Smooth muscle cell of the umbilical artery (primary cell): ENCODE data around the gene STT3A. TPM values are rescaled to one million over a fixed set of nuclear protein-coding genes. Genes with fewer than 3 reads are reported as not detected.

Experiments used
- total RNA-seq: library from RNA; depleted of rRNA; stranded (reverse); fragments of >200 nt; gene quantifications from 2 replicates; pipeline ENCODE4 v1.2.3, GENCODE V29; 2014

The STT3A gene
- total RNA-seq, result 303 and 392 TPM in 2 replicates

GRCh38 chr11:125592305-125593113 lies at the start of gene STT3A:
TSS of gene STT3A (plus strand) at chr11:125592852. CDS start at chr11:125595916, 3,064 bp downstream.

GRCh38 chr11:125568970-125569914 lies 23.4 kb upstream of the STT3A start, which contains the start of gene EI24:
TSS of gene EI24 (plus strand) at chr11:125569477. CDS start at chr11:125572528, 3,051 bp downstream.

GRCh38 chr11:125624756-125625213 lies 32.1 kb downstream of the STT3A start, which contains the start of gene CHEK1:
TSS of gene CHEK1 (plus strand) at chr11:125625163. CDS start at chr11:125626769, 1,606 bp downstream.

Other genes starting within 250 kb of the STT3A start
- gene FEZ1, start 96.6 kb upstream of the STT3A start, total RNA-seq, result 63.8 and 80.3 TPM in 2 replicates
- gene EI24, start 23.4 kb upstream of the STT3A start, total RNA-seq, result 99.6 and 130 TPM in 2 replicates
- 16.3 and 32.5 TPM in 2 replicates for gene CHEK1, start 32.3 kb downstream of the STT3A start, total RNA-seq
- gene ACRV1, start 88.0 kb downstream of the STT3A start, total RNA-seq, result not detected in 2 replicates
- gene PATE1, start 153.4 kb downstream of the STT3A start, total RNA-seq, result not detected in 2 replicates
- gene PATE2, start 186.0 kb downstream of the STT3A start, total RNA-seq, result 0.28 TPM in 1 of 2 replicates, not detected in the other
- gene PATE3, start 195.3 kb downstream of the STT3A start, total RNA-seq, result not detected in 2 replicates
- not detected in 2 replicates for gene PATE4, start 240.5 kb downstream of the STT3A start, total RNA-seq